GM12892 (cell line): ENCODE results near the gene ZNF536.

Source experiments
- POLR2A ChIP-seq: IDR thresholded peaks from 2 replicates; pipeline ENCODE4 v1.6.1; 2011; ENCODE audit warnings: low read depth, low read length, control low read depth
- POLR2AphosphoS5 ChIP-seq: IDR thresholded peaks from 2 replicates; pipeline ENCODE4 v1.6.1; 2011; ENCODE audit warnings: low read depth, low read length, control low read depth

DNA sequence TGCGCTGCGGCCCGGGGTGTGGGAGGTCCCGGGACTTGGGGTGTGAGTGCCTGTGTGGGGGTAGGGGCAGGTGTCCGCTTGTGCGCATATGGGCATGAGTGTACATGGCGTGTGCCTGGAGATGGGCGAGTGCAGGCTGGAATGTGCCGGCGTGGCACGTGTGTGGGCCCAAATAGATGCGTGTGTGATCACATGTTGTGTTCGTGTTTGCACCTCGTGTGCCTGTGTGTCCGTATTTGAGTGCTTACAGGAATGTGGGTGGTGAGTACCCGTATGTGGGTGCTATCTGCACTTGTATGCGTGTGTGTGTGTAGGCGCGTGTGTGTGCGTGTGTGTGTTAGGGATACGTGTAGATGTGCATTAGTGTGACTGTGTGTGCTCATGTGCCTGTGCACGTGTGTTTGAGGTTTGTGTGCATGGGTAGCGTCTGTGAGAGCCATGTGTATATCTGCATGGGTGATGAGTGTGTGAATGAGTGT, 3.4 kb downstream of the ZNF536 start:
- TF ChIP-seq POLR2A (no peak), POLR2AphosphoS5 (no peak)
